HepG2 (cell line): ENCODE data around the gene AHRR.
"Not testable (repeated sequence)": the region's sequence is repeated elsewhere in the genome, so short reads cannot be mapped to it uniquely, and the experiment has no call there.

ENCODE experiments used
- HMGXB4 ChIP-seq, 2 experiments: sonication (generic) in 1 of 2; formaldehyde crosslinking in 1 of 2; IDR thresholded peaks; 2 replicates each; pipeline versions ENCODE4 v1.4.0 to v1.6.1; 2018 to 2020; ENCODE audit warnings: missing genetic modification reagents in 2 of 2, borderline replicate concordance in 1 of 2, low read depth in 1 of 2, mild to moderate bottlenecking in 1 of 2, missing biosample characterization in 1 of 2
- ISL2 ChIP-seq: sonication (generic); formaldehyde crosslinking; IDR thresholded peaks from 2 replicates; pipeline ENCODE4 v1.5.0; 2020; ENCODE audit warnings: missing genetic modification reagents
- POLR2A ChIP-seq, 2 experiments: IDR thresholded peaks; 2 replicates each; pipeline ENCODE4 v1.6.1; 2011; ENCODE audit warnings: low read depth in 2 of 2, low read length in 2 of 2, mild to moderate bottlenecking in 1 of 2, moderate library complexity in 1 of 2; ENCODE audit not compliant: insufficient read depth in 1 of 2
- POLR2AphosphoS2 ChIP-seq: IDR thresholded peaks from 2 replicates; pipeline ENCODE4 v1.6.1; 2011; ENCODE audit warnings: low read depth, low read length, improper control_type of control experiment
- TP53 ChIP-seq: sonication (generic); formaldehyde crosslinking; conservative IDR thresholded peaks from 2 replicates; pipeline ENCODE4 v1.4.0; 2020; ENCODE audit warnings: missing genetic modification reagents
- ZNF550 ChIP-seq: sonication (generic); formaldehyde crosslinking; IDR thresholded peaks from 2 replicates; pipeline ENCODE4 v1.4.0; 2020; ENCODE audit warnings: mild to moderate bottlenecking, missing genetic modification reagents, borderline replicate concordance
- TF ChIP-seq, protein P1 (sequence below): sonication (generic); formaldehyde crosslinking; IDR thresholded peaks from 2 replicates; pipeline ENCODE4 v1.5.0; 2020; ENCODE audit warnings: mild to moderate bottlenecking, missing genetic modification reagents, moderate library complexity

DNA sequence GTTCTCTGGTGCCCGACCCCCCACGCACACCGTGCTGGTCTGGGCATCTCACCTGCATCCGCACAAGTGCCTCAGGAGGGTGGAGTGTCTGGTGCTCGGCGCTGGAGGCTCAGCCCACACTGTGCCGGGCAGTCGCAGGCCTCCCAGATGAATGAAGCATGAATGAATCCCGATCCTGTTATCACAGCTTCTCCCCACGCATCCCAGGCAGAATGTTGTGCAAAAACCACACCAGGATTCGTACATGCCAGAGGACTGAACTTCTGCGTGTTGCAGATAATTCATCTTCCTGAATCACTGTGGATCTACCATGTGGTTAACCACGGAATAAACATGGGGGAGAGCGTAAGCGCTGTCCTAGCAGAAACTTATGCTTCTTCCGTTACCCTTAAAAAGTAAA, 24.6 kb upstream of the AHRR start:
- TF ChIP-seq TP53; POLR2A (IDR thresholded peaks at IDR 0.05; ENCODE audit: insufficient read depth in 1 of 2, low read depth in 2 of 2, low read length in 2 of 2); ISL2 (CRISPR knock-in tag); HMGXB4 (CRISPR knock-in tag; IDR thresholded peaks at IDR 0.05; ENCODE audit: borderline replicate concordance in 1 of 2, low read depth in 1 of 2); POLR2AphosphoS2; ZNF550 (CRISPR knock-in tag): not testable (repeated sequence)
- TF ChIP-seq, protein P1, sequence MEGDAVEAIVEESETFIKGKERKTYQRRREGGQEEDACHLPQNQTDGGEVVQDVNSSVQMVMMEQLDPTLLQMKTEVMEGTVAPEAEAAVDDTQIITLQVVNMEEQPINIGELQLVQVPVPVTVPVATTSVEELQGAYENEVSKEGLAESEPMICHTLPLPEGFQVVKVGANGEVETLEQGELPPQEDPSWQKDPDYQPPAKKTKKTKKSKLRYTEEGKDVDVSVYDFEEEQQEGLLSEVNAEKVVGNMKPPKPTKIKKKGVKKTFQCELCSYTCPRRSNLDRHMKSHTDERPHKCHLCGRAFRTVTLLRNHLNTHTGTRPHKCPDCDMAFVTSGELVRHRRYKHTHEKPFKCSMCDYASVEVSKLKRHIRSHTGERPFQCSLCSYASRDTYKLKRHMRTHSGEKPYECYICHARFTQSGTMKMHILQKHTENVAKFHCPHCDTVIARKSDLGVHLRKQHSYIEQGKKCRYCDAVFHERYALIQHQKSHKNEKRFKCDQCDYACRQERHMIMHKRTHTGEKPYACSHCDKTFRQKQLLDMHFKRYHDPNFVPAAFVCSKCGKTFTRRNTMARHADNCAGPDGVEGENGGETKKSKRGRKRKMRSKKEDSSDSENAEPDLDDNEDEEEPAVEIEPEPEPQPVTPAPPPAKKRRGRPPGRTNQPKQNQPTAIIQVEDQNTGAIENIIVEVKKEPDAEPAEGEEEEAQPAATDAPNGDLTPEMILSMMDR = not testable (repeated sequence)
